OCI-LY3 (cell line): ENCODE measurements around the gene PHPT1.

ENCODE experiments used
- CTCF ChIP-seq: fragments of 200-600, 300-600 bp; sonication (generic); IDR thresholded peaks from 2 replicates; pipeline ENCODE4 v1.5.1; 2014; ENCODE audit warnings: antibody characterized with exemption, low read length, low read depth
- EZH2phosphoT487 ChIP-seq: fragments of 200-600 bp; shearing (Covaris generic); IDR thresholded peaks from 2 replicates; pipeline ENCODE4 v1.6.1; 2018; ENCODE audit warnings: antibody characterized with exemption, mixed run types, low read depth

GRCh38 chr9:136806067-136806466 is 43.1 kb upstream of the PHPT1 start:
- no peak for TF ChIP-seq CTCF
- TF ChIP-seq EZH2phosphoT487: no peak
